ENCODE measurements around the gene DUSP1.

Gene DUSP1

DNA sequence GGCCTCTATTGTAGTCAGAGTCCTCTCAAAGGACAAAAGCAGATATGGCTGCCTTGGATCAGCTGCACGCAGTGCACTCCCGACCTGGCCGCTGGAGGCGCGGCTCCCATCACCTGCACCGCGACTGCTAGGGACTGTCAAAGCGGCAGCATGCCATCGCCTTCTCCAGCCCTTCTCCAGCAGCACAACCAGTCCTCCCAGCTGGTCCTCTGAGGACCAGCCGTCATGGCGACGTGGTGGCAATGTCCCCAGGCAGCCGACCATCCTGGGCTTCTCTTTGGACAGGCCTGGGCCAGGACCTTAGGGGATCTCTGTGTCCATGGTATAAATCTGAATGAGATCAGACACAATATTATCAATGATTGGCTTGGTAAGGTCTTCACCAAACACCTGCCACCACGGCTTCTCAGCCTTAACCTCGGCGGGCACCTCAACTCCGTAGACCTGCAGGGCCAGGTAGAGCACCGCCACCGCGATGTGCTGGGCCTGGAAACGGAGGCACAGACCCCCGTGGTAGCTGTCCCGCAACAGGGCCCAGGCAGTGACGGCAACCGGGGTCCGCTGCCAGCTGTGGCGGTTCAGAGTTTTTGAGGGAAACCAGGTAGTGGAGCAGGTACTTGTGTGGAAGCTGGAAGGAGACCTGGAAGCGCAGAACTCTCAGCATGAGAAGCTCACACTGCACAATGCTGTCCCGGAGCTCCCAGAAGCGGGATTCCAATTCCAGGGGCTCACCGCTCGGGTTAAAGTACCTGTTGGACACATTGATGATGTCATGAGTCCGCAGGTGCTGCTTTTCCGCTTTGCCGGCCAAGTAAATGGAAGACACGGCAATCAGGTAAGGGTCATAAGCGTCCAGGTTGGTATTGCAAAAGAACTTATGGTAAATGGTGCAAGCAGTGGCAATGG is 8.5 kb downstream of the DUSP1 start:
- DNase-seq (ENCODE audit: low spot score), result no peak

DNA sequence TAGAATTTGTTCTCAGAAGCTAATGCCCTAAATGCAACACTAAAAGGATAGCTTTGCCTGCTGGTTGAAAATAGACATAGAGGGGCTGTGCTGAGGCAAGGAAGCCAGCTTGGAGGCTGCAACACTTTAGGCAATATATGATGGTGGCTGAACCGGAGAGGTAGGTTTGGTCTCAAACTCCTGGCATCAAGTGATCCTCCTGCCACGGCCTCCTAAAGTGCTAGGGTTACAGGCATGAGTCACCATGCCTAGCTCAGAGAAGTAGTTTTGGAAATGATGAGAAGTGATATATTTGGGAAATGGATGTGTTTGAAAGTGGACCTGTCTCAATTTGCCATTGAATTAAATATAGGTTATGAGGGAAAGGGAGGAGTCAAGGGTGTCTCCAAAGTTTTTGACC is 10.0 kb downstream of the DUSP1 start:
- no peak for DNase-seq (ENCODE audit: low spot score)

DNA sequence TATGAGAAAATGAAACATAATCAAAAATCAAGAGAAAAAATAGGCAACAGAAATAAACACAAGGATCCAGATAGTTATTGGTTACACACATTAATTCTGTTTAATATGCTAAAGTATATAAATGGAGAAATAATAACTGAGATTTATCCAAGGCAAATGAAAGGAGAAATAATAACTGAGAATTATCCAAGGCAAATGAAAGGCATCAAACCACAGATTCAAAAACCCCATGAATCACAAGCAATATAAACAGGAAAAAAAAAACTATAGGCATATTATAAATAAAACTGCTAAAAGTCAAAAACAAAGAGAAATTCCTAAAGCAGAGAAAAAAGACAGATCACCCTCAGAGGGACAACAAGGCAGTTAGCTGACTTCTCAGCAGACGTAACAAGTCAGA is 10.9 kb downstream of the DUSP1 start:
- DNase-seq (ENCODE audit: low spot score), result no peak

DNA sequence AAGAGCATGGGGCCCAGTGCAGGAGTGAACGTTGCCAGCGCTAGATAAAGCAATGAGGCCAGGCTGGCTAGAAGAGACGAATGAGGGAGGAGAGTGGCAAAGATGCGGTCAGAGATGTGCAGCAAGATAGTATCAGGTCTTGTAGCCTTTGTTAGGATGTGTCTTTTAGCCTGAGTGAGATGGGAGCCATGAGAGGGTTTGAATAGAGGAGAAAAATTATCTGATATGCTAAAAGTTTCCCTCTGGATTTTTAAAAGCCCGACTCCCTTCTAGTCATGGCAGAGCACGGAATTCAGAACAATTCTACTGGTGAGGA is 12.2 kb downstream of the DUSP1 start:
- no peak for DNase-seq (ENCODE audit: low spot score)

- no peak for DNase-seq (ENCODE audit: low spot score)
Observed at GRCh38 chr5:172758077-172758833, 12.7 kb downstream of the DUSP1 start.

GRCh38 chr5:172757394-172758010 is 13.5 kb downstream of the DUSP1 start:
- no peak for DNase-seq (ENCODE audit: low spot score)

DNA sequence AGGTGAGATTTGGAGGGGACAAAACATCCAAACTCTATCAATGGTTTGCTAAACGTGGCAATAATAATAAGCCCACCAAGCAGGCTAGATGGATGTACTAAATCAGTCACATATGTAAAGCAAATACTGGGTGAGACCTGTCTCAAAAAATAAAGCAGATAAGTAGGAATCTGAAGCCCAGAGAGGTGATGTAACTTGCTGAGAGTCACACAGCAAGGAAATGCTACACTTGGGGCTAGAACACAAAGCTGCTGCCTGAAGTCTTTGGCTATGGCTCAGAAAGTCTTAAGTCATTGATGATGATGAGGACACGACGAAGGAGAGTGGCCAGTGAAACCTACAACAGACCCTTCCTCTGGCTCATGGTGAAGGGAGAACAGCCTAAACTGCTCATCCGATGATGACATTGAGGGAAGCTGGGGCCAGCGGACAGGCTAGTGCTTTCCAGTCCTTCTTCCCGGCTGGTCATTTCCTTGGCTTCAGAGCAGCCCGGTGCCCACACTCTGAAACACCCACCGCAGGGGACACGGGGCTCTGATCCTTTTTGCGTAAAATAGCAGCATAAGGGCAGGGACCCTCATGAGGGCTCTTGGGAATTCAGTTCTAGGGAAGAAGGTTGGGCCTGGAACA is 14.1 kb downstream of the DUSP1 start:
- DNase-seq (ENCODE audit: low spot score), result no peak

GRCh38 chr5:172754596-172755356 is 16.2 kb downstream of the DUSP1 start:
- no peak for DNase-seq (ENCODE audit: low spot score)

DNA sequence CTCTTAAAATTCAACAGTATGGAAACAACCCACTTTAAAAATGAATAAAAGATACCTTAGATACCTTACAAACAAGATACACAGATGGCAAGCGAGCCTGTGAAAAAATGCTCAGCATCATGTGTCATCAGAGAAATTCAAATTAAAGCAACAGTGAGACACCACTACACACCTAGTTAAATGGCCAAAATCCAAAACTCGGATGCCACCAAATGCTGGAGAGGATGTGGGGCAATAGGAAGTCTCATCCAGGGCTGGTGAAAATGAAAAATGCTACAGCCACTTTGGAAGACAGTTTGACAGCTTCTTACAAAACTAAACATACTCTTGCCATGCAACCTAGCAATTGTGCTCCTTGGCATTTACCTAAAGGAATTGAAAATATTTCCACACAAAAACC is 17.9 kb downstream of the DUSP1 start:
- no peak for DNase-seq (ENCODE audit: low spot score)

DNA sequence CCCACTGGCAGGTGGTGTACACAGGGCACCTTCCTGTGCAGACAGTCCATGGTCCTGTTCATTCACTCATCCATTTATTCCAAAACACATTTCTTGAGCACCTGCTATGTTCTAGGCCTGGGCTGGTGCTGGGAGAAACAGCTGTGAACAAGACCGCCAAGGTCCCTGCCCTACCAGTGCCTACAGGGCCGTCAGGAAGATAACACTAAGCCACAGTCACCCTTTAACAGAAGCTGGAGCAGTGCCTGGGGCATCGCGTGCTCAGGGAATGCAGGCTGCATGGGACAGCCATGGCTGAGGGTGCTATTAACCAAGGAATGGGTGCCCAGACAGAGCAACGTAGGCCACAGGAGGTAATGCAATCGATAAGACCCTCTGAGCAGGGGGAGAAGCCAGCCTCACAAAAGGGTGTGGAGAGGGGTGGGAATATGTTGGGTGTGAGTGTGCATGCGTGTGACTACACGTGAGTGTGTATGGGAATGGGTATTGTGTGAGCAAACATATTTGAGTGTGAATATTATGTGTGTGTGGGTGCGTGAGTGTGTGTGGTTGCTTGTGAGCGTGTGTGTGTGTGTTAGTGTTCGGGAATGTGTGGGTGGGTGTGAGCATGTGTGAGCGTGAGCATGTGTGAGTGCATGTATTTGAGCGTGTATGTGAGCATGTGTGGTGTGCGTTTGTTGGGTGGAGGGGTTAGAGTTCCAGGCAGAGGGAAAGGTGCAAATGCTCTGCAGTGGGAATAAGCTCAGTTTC is 19.1 kb downstream of the DUSP1 start:
- DNase-seq (ENCODE audit: low spot score), result no peak

DNA sequence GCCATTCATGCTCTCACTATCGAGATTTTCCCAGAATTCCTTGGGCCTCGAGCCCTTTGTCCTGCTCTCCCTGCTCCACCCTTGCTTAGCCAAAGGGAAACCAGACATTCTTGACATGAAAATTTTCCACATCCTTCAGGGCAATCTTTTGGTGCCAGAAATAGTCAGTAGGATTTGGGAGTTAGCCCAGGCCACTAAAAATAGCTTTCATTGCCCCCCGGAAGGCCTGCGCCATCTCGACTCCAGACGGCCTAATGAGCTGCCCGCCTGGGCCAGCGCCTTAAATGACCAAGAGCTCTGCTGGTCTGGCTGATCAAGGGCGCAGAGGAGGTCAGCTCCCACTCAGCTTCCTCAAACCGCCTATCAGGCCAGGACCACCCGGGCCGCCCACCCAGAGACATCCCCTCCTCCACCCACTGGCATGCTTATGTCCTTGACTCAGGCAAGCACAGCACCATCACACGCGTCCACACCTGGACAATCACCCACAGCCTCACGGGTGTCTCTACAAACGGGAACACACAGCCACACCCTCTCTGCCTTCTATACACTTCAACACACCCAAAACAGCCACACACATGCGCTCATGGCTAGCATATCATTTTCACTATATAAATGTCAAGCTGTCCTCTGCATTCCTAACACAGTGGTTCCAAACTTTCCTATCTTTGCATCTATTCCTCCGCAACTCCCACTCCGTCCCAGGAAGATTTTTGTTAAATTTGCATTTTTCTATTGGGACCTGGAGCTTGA is 20.9 kb downstream of the DUSP1 start:
- no peak for DNase-seq (ENCODE audit: low spot score)

DNA sequence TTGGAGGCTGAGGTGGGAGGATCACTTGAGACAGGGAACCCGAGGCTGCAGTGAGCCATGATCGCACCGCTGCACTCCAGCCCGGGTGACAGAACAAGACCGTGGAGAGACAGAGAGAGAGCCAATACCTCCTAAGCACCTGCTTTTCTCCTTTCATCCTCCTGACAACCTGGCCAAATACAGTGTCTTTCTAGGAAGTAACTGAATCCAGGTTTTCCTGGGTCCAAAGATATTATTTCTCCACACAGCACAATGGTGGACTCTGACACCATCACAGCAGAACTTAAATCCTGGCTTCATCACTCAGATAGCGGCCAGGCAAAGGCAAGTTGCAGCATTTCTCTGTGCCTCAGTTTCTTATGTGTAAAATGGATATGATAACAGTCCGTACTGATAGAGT is 21.9 kb downstream of the DUSP1 start:
- no peak for DNase-seq (ENCODE audit: low spot score)

- DNase-seq (ENCODE audit: low spot score), result no peak
Observed at GRCh38 chr5:172748341-172748843, 22.6 kb downstream of the DUSP1 start.

GRCh38 chr5:172747471-172747870 is 23.5 kb downstream of the DUSP1 start:
- no peak for DNase-seq (ENCODE audit: low spot score)

- no peak for DNase-seq (ENCODE audit: low spot score)
Observed at GRCh38 chr5:172746725-172747124, 24.3 kb downstream of the DUSP1 start.

DNA sequence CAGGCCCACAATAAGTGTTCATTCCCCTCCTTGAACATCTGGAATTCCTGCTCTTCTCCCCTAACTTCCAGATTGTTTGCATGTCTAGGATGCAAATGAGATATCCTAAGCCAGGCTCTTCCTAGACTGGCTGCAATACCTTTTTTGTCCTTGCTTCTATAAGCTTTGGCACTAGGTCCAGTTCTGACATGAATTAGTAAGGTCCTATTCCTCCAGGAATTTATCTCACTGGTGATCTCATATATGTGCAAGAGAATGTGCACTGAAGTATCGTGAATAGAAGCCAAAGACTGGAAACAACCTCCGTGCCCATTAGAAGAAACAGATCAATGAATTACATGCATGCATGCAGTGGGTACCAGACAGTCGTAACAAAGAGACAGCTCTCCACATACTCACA is 25.2 kb downstream of the DUSP1 start:
- no peak for DNase-seq (ENCODE audit: low spot score)

- DNase-seq (ENCODE audit: low spot score), result no peak
Observed at GRCh38 chr5:172745406-172745805, 25.6 kb downstream of the DUSP1 start.

GRCh38 chr5:172744123-172745104 is 26.6 kb downstream of the DUSP1 start:
- DNase-seq (ENCODE audit: low spot score), result no peak

Data from COLO829 (cell line).